ENCODE measurements around the gene SLC2A6.

The SLC2A6 gene

DNA sequence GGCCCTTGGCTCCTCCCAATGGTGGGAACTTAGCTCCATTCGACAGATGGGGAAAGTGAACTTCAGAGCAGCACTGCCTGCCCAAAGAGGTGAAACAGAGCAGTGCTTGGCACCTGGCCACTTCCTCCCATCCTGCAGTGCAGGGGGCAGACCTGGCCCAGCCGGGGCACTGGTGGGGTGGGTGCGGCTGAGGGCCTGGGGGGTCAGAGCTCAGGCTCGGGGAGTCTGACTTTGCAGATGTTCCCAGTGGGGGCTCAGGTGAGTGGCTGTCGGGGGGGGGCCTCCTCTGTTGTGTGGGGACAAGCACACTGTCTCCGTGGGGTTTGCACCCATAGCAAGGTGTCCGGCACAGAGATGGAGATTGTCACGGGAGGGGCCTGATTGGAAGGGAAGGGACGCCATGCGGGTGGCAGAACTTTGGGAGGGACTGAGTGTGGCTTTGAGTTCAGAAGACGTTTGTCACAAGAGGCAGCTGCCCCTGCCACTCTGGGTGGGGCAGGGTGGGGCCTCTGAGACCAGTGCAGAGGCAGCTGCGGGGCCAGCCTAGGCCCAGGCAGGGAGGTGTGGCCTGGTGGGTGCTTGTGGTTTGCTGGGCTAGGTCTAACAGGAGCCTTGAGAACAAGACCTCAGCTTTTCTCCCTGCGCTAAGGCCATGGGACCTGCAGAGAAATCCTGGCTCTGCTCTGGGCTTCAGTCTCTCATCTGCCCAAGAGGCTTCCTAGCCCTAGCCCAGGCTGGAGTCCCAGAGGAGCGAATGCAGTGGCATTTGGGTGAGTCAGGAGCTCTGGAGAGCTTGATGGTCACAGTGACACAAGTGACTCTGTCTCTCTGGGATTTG, 43.4 kb upstream of the SLC2A6 start:
- no peak for FAIRE-seq
- TF ChIP-seq SPI1 (IDR thresholded peaks at IDR 0.05; ENCODE audit: low read depth, low read length) (no peak), POLR2AphosphoS5 (IDR thresholded peaks at IDR 0.05; ENCODE audit: low read depth, low read length) (no peak), TAF1 (IDR thresholded peaks at IDR 0.05; ENCODE audit: low read depth, low read length) (no peak), POLR2A (IDR thresholded peaks at IDR 0.05; ENCODE audit: low read depth, low read length) (no peak), PAX5 (IDR thresholded peaks at IDR 0.05; ENCODE audit: insufficient read depth, low read length, severe bottlenecking) (no peak), POU2F2 (IDR thresholded peaks at IDR 0.05; ENCODE audit: low read depth, low read length) (no peak)
- DNase-seq (ENCODE audit: insufficient read length, low spot score): no peak

DNA sequence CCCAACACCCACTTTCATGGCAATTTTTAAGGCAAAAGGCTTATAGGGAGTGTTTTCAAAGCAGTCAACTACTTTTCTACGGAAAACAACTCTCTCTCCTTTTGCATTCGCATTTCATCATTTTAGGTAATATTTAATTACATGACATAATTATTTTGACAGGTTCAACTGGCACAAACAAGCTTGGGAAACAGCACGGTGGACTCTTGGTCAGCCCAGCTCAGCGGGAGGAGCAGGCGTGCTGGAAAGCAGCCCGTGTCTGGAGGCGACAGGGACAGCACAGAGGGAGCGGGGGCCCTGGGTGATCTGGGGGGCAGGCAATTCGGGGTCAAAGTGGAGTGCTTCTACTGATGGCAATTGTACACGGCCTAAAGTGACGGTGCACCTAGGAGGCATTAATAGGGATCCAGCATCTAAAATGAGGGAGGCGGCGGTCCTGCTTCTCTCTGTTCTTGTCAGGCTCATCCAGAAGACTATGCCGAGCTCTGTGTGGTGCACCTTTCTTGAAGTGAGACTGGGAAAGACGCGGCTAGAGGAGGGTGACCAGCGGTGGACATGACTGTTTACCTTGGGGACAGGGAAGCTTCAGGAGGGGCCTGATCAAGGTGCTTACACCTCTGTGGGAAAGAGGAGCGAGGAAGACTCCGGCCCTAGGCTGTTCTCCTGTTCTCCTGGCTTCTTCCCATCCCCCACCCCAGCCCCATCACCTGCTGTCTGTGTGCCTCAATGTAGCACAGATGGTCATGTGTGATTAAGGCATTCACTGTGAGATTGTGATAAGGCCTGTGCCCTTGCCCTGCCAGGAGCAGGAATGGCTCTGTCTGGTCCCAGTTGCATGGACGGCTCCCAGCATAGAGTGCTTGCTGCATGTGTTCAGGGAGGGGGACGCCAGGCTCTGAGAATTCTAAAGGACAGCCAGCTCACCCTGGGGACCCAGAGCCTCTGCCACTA, 42.5 kb upstream of the SLC2A6 start:
- FAIRE-seq: no peak
- DNase-seq (ENCODE audit: insufficient read length, low spot score): no peak

DNA sequence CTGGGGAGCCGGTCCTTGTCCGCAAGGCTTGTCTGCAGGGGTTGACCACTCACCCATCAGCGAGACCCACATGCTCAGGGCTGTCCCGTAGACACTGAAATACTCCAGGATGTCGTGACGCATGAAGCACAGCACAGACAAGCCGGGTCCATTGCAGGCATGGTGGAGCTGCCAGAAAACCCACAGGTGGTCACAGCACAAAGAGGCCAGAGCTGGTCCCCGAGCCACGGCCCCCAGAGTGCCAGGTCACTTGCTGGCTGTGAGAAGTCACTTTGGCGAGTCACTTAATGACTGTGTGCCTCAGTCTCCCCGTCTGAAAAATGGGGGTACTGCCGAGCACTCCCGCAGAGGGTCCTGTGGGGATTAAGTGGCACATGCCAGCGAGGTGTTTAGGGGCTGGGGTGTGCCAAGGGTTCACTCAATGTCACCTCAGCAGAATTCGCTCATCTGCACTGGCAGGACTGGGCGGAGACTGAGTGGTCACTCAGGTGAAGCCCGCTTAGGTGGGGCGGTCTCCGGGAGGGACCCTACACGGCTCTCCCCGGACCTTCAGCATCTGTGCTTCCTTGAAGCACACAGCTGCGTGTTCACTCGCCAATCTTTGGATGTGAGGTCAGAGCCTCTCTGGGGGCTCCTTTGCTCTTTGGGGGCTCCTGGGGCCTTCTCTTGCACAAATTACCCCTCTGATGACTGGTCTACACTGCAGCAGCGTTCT, 41.4 kb upstream of the SLC2A6 start:
- no peak for TF ChIP-seq POLR2A (IDR thresholded peaks at IDR 0.05; ENCODE audit: low read depth, low read length)
- TF ChIP-seq POU2F2 (IDR thresholded peaks at IDR 0.05; ENCODE audit: low read depth, low read length): no peak
- FAIRE-seq: no peak
- no peak for DNase-seq (ENCODE audit: insufficient read length, low spot score)

More for the DNA sequence above, 42.5 kb upstream of the SLC2A6 start:
- TF ChIP-seq POLR2A (IDR thresholded peaks at IDR 0.05; ENCODE audit: low read depth, low read length) (no peak), PAX5 (IDR thresholded peaks at IDR 0.05; ENCODE audit: insufficient read depth, low read length, severe bottlenecking) (no peak), SPI1 (IDR thresholded peaks at IDR 0.05; ENCODE audit: low read depth, low read length) (no peak), POU2F2 (IDR thresholded peaks at IDR 0.05; ENCODE audit: low read depth, low read length) (no peak), TAF1 (IDR thresholded peaks at IDR 0.05; ENCODE audit: low read depth, low read length) (no peak), POLR2AphosphoS5 (IDR thresholded peaks at IDR 0.05; ENCODE audit: low read depth, low read length) (no peak)

- DNase-seq (ENCODE audit: insufficient read length, low spot score) (no peak), FAIRE-seq (no peak)
- TF ChIP-seq PAX5 (IDR thresholded peaks at IDR 0.05; ENCODE audit: insufficient read depth, low read length, severe bottlenecking): no peak
Measured at GRCh38 chr9:133519693-133520092, 40.8 kb upstream of the SLC2A6 start.

GRCh38 chr9:133518706-133519449, 40.0 kb upstream of the SLC2A6 start:
- TF ChIP-seq SPI1 (IDR thresholded peaks at IDR 0.05; ENCODE audit: low read depth, low read length) (no peak), POU2F2 (IDR thresholded peaks at IDR 0.05; ENCODE audit: low read depth, low read length) (no peak), POLR2A (IDR thresholded peaks at IDR 0.05; ENCODE audit: low read depth, low read length) (no peak), PAX5 (IDR thresholded peaks at IDR 0.05; ENCODE audit: insufficient read depth, low read length, severe bottlenecking) (no peak), TAF1 (IDR thresholded peaks at IDR 0.05; ENCODE audit: low read depth, low read length) (no peak), POLR2AphosphoS5 (IDR thresholded peaks at IDR 0.05; ENCODE audit: low read depth, low read length) (no peak)
- no peak for FAIRE-seq

GRCh38 chr9:133518200-133518599, 39.3 kb upstream of the SLC2A6 start:
- TF ChIP-seq PAX5 (IDR thresholded peaks at IDR 0.05; ENCODE audit: insufficient read depth, low read length, severe bottlenecking) (no peak), POLR2A (IDR thresholded peaks at IDR 0.05; ENCODE audit: low read depth, low read length) (no peak), SPI1 (IDR thresholded peaks at IDR 0.05; ENCODE audit: low read depth, low read length) (no peak), TAF1 (IDR thresholded peaks at IDR 0.05; ENCODE audit: low read depth, low read length) (no peak), POU2F2 (IDR thresholded peaks at IDR 0.05; ENCODE audit: low read depth, low read length) (no peak), POLR2AphosphoS5 (IDR thresholded peaks at IDR 0.05; ENCODE audit: low read depth, low read length) (no peak)
- DNase-seq (ENCODE audit: insufficient read length, low spot score) (no peak), FAIRE-seq (no peak)

More at GRCh38 chr9:133518706-133519449, 40.0 kb upstream of the SLC2A6 start:
- DNase-seq (ENCODE audit: insufficient read length, low spot score): no peak

DNA sequence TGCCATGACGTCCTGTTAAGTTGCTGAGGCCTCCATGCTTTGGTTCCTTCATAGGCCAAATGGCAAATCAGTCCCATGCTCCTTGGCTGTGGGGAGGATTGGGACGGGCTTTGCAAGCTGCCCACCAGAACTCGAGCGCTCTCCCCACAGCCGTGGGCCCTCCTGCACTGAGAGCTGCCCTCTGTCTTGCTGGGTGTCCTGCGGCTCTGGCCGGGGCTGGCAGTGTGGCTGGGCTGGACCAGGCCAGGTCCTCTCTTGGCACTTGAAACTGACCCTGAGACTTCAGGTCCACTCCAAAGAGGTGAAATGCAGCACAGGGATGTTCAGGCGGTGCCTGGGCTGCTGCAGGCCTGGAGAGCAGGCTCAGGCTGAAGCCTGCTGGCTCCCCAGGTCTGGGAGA, 38.8 kb upstream of the SLC2A6 start:
- no peak for TF ChIP-seq POLR2A (IDR thresholded peaks at IDR 0.05; ENCODE audit: low read depth, low read length)
- no peak for TF ChIP-seq POU2F2 (IDR thresholded peaks at IDR 0.05; ENCODE audit: low read depth, low read length)
- no peak for TF ChIP-seq SPI1 (IDR thresholded peaks at IDR 0.05; ENCODE audit: low read depth, low read length)
- TF ChIP-seq TAF1 (IDR thresholded peaks at IDR 0.05; ENCODE audit: low read depth, low read length): no peak
- no peak for TF ChIP-seq PAX5 (IDR thresholded peaks at IDR 0.05; ENCODE audit: insufficient read depth, low read length, severe bottlenecking)
- no peak for TF ChIP-seq POLR2AphosphoS5 (IDR thresholded peaks at IDR 0.05; ENCODE audit: low read depth, low read length)
- DNase-seq (ENCODE audit: insufficient read length, low spot score): no peak
- FAIRE-seq: no peak

DNA sequence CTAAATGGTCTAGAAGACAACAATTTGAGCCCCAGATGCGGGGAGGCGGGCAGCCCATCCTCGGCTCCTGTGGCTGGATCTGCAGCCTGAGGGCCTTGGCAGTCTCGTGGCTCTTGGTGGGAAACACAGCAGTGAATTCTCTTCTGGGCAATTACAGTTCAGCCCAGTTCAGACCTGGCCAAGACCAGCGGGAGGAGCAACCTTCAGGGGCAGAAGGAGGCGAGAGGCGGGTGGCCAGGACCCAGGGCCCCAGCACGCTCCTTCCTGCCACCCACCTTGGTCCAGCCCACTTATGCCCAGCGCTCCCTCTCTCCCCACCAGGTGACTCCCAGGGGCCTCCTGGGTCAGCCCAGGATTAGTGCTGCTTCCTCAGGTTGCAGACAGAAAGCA, 38.1 kb upstream of the SLC2A6 start:
- FAIRE-seq (no peak), DNase-seq (ENCODE audit: insufficient read length, low spot score) (no peak)
- no peak for TF ChIP-seq PAX5 (IDR thresholded peaks at IDR 0.05; ENCODE audit: insufficient read depth, low read length, severe bottlenecking)
- no peak for TF ChIP-seq POU2F2 (IDR thresholded peaks at IDR 0.05; ENCODE audit: low read depth, low read length)
- TF ChIP-seq POLR2AphosphoS5 (IDR thresholded peaks at IDR 0.05; ENCODE audit: low read depth, low read length): no peak
- TF ChIP-seq POLR2A (IDR thresholded peaks at IDR 0.05; ENCODE audit: low read depth, low read length): no peak
- TF ChIP-seq TAF1 (IDR thresholded peaks at IDR 0.05; ENCODE audit: low read depth, low read length): no peak
- TF ChIP-seq SPI1 (IDR thresholded peaks at IDR 0.05; ENCODE audit: low read depth, low read length): no peak

Data from GM12891 (cell line).